ENCODE results near the gene TMEM171. TPM values are rescaled to one million over a fixed set of nuclear protein-coding genes. Genes with fewer than 3 reads are reported as not detected.

TMEM171 gene
- total RNA-seq, 2 donors from 2014 or later, result not detected

DNA sequence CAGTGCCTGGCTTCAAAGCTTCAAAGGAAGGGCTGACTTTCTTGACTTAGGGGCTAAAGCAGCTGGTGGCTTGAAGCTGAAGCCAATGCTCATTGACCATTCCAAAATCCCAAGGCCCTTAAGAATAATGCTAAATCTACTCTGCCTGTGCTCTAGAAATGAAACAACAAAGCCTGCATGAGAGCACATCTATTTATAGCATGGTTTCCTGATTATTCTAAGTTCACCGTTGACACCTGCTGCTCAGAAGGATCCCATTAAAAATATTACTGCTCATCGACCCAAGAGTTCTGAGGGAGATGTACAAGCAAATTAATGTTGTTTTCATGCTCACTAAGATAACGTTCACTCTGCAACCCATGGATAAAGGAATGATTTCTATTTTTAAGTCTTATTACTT lies 59.4 kb downstream of the TMEM171 start:
- no peak for ATAC-seq (replicated peaks)
- H3K27ac Mint-ChIP-seq, result no peak overlapping the region
- H3K4me1 Mint-ChIP-seq, result no peaks in the 10 kb centered on the region
- H3K9me3 Mint-ChIP-seq, result peaks cover 4% of the 10 kb centered on the region
- H3K27me3 Mint-ChIP-seq, result peaks cover 66% of the 10 kb centered on the region
- H3K4me3 Mint-ChIP-seq, result no peak overlapping the region
- no peaks in the 10 kb centered on the region for H3K36me3 Mint-ChIP-seq (ENCODE audit: low read depth)

- no peak overlapping the region for H3K27ac Mint-ChIP-seq
- H3K4me3 Mint-ChIP-seq, result no peak overlapping the region
- H3K9me3 Mint-ChIP-seq, result peaks cover 4% of the 10 kb centered on the region
- no peaks in the 10 kb centered on the region for H3K4me1 Mint-ChIP-seq
- H3K36me3 Mint-ChIP-seq (ENCODE audit: low read depth), result no peaks in the 10 kb centered on the region
- no peak for ATAC-seq (replicated peaks)
- peaks cover 66% of the 10 kb centered on the region for H3K27me3 Mint-ChIP-seq
These were observed 60.2 kb downstream of the TMEM171 start for GRCh38 chr5:73180566-73180965.

Other genes with a start within 250 kb of the TMEM171 start
- gene FCHO2, start 164.5 kb upstream of the TMEM171 start, total RNA-seq, result 1 to 10 TPM; 3.7 to 4.5 TPM
- gene TMEM174, start 52.6 kb downstream of the TMEM171 start, total RNA-seq, result not detected

All from activated T-helper 17 cell treated with anti-CD3 and anti-CD28 coated beads, Interleukin-2, amount 50 U/mL, for 72 hours (primary cell).